Astrocyte (in vitro differentiated cells and primary cell): ENCODE data around the gene CSGALNACT2. TPM values are rescaled to one million over a fixed set of nuclear protein-coding genes. Genes with fewer than 3 reads are reported as not detected.

Source experiments
- DNase-seq: peaks from one replicate; pipeline ENCODE4 v3.0.0-alpha.2; 2010; ENCODE audit warnings: low read depth
- FAIRE-seq: peaks from 2 replicates; lab custom pipeline; 2011; peaks lifted over from hg19 to GRCh38; lab: Jason Lieb, UNC
- H2AFZ ChIP-seq: 2 replicates; pipeline ENCODE4 v1.6.0; 2012; ENCODE audit warnings: low read depth, low read length, inconsistent platforms
- H3K27ac ChIP-seq: 2 replicates; pipeline ENCODE4 v1.5.1; 2011; ENCODE audit warnings: low read depth, low read length, inconsistent platforms
- H3K27me3 ChIP-seq: 2 replicates; pipeline ENCODE4 v1.6.0; 2011; ENCODE audit warnings: low read length, inconsistent platforms; ENCODE audit not compliant: insufficient read depth
- H3K36me3 ChIP-seq: 2 replicates; pipeline ENCODE4 v1.5.1; 2011; ENCODE audit warnings: low read length, inconsistent platforms; ENCODE audit not compliant: insufficient read depth
- H3K4me1 ChIP-seq: 2 replicates; pipeline ENCODE4 v1.5.1; 2011; ENCODE audit warnings: low read length, inconsistent platforms; ENCODE audit not compliant: insufficient read depth
- H3K4me2 ChIP-seq: 2 replicates; pipeline ENCODE4 v1.6.0; 2012; ENCODE audit warnings: low read length, inconsistent platforms
- H3K4me3 ChIP-seq: 2 replicates; pipeline ENCODE4 v1.5.1; 2011; ENCODE audit warnings: low read depth, mild to moderate bottlenecking, low read length, inconsistent platforms; ENCODE audit not compliant: insufficient read depth
- H3K79me2 ChIP-seq: 2 replicates; pipeline ENCODE4 v1.6.0; 2012; ENCODE audit warnings: mild to moderate bottlenecking, low read length, inconsistent platforms; ENCODE audit not compliant: insufficient read depth
- H3K9ac ChIP-seq: 2 replicates; pipeline ENCODE4 v1.6.0; 2012; ENCODE audit warnings: mild to moderate bottlenecking, low read length, inconsistent platforms
- H3K9me3 ChIP-seq: 2 replicates; pipeline ENCODE4 v1.5.1; 2012; ENCODE audit warnings: low read depth, mild to moderate bottlenecking, low read length, inconsistent platforms; ENCODE audit not compliant: insufficient read depth
- H4K20me1 ChIP-seq: 2 replicates; pipeline ENCODE4 v1.6.0; 2012; ENCODE audit warnings: low read length, inconsistent platforms; ENCODE audit not compliant: insufficient read depth
- H3K27ac Mint-ChIP-seq: one replicate; pipeline ENCODE4 v1.8.0; 2021; ENCODE audit warnings: mild to moderate bottlenecking, mixed read lengths; ENCODE audit not compliant: unreplicated experiment
- H3K27me3 Mint-ChIP-seq: one replicate; pipeline ENCODE4 v1.8.0; 2021; ENCODE audit warnings: low read depth, mixed read lengths; ENCODE audit not compliant: unreplicated experiment
- H3K36me3 Mint-ChIP-seq: one replicate; pipeline ENCODE4 v1.8.0; 2021; ENCODE audit warnings: low read depth, mixed read lengths; ENCODE audit not compliant: unreplicated experiment
- H3K4me1 Mint-ChIP-seq: one replicate; pipeline ENCODE4 v1.8.0; 2021; ENCODE audit warnings: low read depth, mixed read lengths; ENCODE audit not compliant: unreplicated experiment
- H3K4me3 Mint-ChIP-seq: one replicate; pipeline ENCODE4 v1.8.0; 2021; ENCODE audit warnings: mild to moderate bottlenecking, moderate library complexity, mixed read lengths; ENCODE audit not compliant: unreplicated experiment
- H3K9me3 Mint-ChIP-seq: one replicate; pipeline ENCODE4 v1.8.0; 2021; ENCODE audit warnings: mild to moderate bottlenecking, mixed read lengths; ENCODE audit not compliant: unreplicated experiment
- CTCF ChIP-seq: IDR thresholded peaks from 2 replicates; pipeline ENCODE4 v1.5.1; 2011; ENCODE audit warnings: low read depth, mild to moderate bottlenecking, inconsistent platforms, low read length, moderate library complexity; ENCODE audit not compliant: insufficient read depth
- EZH2 ChIP-seq: IDR thresholded peaks from 2 replicates; pipeline ENCODE4 v1.6.1; 2012; ENCODE audit warnings: mild to moderate bottlenecking, low read length, inconsistent platforms; ENCODE audit not compliant: insufficient read depth
- total RNA-seq: library from RNA; stranded (reverse); gene quantifications from 2 replicates; pipeline ENCODE4 v1.2.1, GENCODE V29; 2021

The CSGALNACT2 gene
- total RNA-seq, 1 donor from 2014 or later, result 28.5 TPM

GRCh38 chr10:43234471-43235041 is 96.3 kb downstream of the CSGALNACT2 start:
- DNase-seq (no peak), FAIRE-seq (no peak)
- no peaks in the 10 kb centered on the region for H3K9me3 ChIP-seq
- peaks cover 18% of the 10 kb centered on the region for H3K27me3 ChIP-seq
- no peaks in the 10 kb centered on the region for H3K36me3 ChIP-seq
- no peak overlapping the region for H3K4me2 ChIP-seq
- H2AFZ ChIP-seq, result no peak overlapping the region
- no peak overlapping the region for H3K9ac ChIP-seq
- H3K36me3 Mint-ChIP-seq, result peaks cover 2% of the 10 kb centered on the region
- peaks cover 15% of the 10 kb centered on the region for H3K9me3 Mint-ChIP-seq
- TF ChIP-seq CTCF (no peak), EZH2 (no peak)
- H4K20me1 ChIP-seq, result no peaks in the 10 kb centered on the region
- H3K4me1 Mint-ChIP-seq, result no peaks in the 10 kb centered on the region
- peaks cover 65% of the 10 kb centered on the region for H3K27me3 Mint-ChIP-seq
- no peaks in the 10 kb centered on the region for H3K4me1 ChIP-seq
- H3K27ac ChIP-seq, result no peak overlapping the region
- H3K27ac Mint-ChIP-seq, result no peak overlapping the region
- no peaks in the 10 kb centered on the region for H3K79me2 ChIP-seq
- no peak overlapping the region for H3K4me3 ChIP-seq
- no peak overlapping the region for H3K4me3 Mint-ChIP-seq

Other genes starting within 250 kb of the CSGALNACT2 start
- gene RET, start 61.4 kb upstream of the CSGALNACT2 start, total RNA-seq, result 0.79 and 1.1 TPM in 2 replicates
- gene RASGEF1A, start 128.6 kb downstream of the CSGALNACT2 start, total RNA-seq, result 11.4 and 11.8 TPM in 2 replicates
- gene FXYD4, start 233.2 kb downstream of the CSGALNACT2 start, total RNA-seq, result not detected in 2 replicates